HCEC 1CT (cell line): ENCODE measurements around the gene THTPA.
"Not testable (repeated sequence)": the region's sequence is repeated elsewhere in the genome, so short reads cannot be mapped to it uniquely, and the experiment has no call there.

Experiments used
- DNase-seq: peaks from one replicate; pipeline ENCODE4 v3.0.0-alpha.2; 2017

THTPA gene

DNA sequence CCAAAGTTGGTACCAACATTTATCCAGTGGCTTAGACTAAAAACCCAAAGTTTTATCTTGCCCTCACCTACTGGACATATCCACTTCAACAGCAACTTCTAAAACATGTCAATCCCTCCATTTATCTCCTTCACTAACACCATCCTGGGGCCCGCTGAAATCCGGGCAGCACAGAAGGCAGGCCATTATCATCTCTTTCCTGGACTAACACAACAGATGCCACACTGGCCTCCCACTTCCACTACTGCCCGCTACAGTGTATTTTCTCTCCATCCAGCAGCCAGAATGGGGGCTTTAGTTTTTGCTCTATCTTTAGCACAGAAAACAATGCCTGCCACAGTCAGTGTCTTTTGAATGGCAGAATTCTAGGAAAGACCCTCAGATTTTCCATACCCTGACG, 20.1 kb upstream of the THTPA start:
- no peak for DNase-seq

DNA sequence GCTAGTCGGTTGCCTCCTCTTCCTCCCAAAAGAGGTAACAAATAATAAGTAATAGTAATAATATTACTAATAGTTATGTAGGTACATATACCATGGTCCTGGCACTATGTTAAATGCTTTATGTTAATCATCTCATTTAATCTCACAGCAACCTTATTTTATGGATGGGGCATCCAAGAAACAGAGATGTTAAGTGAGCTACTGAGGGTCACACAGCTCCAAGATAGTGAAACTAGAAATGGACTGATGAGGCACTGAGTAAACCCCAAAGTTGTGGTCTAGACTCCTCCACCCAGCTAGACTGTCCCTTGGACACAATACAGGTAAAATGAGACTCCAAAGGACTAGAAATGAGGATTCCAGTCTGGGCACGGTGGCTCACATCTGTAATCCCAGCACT, 19.6 kb upstream of the THTPA start:
- DNase-seq = no peak

DNA sequence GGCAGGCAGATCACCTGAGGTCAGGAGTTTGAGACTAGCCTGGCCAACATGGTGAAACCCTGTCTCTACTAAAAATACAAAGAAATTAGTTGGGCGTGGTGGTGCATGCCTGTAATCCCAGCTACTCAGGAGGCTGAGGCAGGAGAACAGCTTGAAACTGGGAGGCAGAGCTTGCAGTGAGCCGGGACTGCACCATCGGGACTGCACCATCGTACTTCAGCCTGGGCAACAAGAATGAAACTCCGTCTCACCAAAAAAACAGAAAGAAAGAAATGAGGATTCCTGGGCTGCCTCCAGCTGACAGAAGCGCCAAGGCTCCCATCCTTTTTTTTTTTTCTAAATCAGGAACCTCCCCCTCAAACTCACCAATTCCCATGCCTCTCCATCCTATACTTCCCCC, 19.2 kb upstream of the THTPA start:
- DNase-seq = not testable (repeated sequence)

DNA sequence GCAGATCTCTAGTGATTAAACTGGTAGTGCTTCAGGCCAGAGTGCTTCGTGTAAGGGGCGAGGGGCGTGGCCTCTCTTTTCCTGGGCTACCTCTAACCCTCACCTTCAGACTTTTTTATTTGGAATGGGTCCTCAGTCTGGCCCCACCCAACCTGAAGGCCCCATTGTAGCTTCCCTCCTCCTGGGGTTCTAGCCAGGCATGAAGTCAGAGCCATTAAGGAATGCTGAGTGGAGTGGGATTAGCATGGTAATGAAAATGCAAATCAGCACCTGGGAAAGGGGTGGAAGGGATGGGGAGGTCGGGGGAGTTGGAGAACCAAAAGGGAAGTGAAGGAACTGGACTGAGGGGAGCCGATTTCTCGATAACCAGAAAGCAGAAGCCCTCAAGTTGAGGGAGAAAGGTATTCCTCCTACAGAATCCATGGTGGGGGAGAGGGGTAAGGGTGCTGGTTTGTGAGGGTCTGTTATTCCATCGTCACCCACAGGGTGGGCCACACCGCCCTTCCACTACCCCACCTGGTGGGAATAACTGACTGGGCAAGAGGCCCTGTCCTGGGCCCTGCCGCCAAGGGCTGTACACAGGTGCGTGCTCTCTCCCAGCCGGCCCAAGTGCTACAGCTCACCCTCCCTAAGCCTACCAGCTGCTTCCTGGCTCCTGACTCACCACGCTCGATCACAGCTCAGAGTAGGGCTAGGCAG, 18.6 kb upstream of the THTPA start:
- peak; percentile 22 for DNase-seq

DNA sequence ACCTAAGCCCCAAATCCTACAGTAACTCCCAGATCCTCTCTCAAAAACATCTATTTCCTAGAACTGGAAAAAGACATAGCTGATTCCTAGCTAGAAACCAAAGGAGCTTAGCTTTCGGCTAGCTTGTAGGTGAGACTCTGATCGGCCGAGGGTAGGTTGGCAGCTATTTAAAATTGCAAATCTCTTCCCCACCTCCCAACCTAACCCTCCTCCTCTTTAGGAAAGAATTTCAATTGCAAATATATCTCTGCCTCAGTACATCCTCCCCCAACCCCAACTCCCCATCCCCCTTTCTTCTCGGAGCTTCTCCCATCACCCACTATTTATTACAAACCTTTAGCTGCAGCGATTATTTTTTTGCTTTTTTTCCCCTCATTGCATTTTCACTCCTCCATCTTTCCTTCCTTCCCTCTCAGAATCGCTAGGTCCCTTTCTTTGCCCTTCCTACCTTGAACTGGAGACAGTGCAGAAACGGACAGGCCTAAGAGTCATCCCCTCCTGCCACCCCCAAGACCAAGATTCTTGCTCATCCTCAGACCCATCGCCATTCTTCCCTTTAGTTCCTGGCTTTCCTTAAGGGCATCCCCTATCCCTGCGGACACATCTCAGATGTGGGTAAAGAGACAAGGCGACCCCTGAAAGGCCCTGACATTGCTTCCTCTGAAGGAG, 17.9 kb upstream of the THTPA start:
- no peak for DNase-seq

DNA sequence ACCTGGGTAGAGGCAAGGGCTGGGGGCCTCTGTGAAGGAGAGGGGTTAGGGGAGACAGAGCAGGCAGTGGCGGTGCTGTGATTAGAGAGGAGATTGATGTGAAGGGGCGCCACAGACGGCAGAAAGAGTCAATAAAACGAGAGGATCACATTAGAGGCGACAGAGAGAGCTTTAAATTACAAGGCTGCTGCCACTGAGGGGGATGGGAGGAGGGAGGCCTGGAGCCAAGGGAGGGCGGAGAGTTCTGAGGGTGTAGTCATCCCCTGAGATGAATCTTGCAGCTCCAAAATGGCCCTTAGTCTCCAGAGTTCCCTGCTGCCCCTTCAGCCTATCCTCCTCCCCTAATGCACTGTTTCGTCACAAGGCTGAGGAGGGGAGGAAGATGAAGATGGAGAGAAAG, 17.3 kb upstream of the THTPA start:
- DNase-seq = peak; percentile 47

DNA sequence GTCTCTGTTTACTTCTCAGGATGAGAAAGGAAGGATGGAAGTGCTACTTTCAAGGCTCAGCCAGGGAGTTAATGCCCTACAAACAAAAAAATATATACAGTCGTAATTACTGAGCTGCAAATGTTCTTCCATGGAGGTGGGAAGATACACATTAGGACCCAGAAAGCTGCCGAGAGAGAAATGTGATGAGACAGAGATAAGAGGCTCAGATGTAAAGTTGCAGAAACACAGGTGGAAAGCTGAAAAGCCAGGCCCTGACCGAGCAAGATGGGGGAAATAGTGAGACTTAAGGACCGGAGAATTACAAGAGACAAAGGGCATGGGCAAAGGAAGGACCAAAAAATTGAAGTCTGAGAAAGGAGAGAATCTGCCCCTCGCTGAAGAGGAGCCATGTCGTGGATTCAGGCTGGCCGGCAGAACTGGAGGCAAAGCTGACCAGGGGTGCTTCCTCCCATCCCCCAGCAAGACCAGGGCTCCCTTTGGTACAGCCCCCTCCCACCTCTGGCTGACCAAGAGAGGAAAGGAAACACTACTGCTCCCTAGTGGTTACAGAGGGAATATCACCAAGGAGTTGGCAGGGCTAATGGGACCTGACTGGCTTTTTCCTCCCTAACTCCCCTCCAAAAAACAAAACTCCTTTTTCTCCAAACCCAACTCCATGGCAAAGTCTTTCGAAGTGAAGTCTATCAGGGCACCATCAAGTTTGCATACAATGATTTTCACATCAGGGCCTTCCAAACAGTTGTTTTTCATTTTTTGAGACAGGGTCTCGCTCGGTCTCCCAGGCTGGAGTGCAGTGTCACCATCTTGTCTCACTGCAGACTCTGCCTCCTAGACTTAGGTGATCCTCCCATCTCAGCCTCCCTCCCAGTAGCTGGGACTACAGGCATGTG, 16.6 kb upstream of the THTPA start:
- peak; percentile 40 for DNase-seq

DNA sequence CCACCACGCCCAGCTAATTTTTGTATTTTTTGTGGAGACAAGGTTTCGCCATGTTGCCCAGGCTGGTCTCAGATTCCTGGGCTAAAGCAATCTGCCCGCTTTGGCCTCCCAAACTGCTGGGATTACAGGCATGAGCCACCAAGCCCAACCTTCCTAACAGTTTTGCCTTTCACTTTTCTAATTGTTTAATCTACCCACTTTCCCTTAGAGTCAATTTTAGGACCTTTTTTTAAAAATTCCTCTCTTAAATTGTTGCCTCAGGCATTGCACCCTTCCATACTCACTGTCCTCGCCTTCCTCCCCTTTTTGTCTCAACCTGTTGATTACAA, 16.0 kb upstream of the THTPA start:
- DNase-seq = no peak

DNA sequence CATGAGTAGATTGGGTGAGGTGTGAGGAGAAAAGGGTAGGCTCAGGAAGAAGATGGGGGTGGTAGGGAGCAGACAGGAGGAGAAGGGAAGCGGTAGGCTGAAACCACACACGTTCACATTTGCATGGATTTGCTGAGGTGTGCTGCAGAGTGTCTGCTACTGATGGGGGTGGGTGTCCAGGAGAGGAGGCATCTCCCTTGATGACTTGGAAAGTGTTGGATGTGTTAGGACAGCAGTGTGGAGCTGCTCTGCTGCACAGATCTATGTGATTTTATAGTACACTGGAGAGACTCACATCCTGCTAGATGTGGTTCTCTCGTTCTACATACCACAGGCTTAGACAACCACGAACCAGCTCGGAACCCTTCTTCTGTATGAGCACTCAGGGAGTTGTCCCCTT, 13.8 kb upstream of the THTPA start:
- no peak for DNase-seq

DNA sequence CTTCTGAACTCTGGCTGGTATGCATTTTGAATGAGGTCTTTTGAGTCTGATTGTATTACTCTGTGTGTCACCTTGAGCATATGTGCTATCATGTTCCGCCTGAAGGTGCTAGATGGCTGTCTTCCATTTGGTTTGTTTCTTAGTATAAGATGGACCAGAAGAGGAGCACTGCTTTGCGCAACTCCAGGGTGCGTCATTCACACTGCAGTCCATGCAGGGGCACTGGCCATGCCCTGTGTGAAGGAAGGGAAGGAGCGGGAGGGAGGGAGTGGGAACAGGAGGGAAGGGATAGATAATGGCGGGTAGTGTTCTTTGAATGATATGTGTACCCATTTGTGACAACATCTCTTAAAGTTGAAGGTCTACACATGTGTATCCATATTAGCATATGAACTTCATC, 12.7 kb upstream of the THTPA start:
- DNase-seq = no peak

DNA sequence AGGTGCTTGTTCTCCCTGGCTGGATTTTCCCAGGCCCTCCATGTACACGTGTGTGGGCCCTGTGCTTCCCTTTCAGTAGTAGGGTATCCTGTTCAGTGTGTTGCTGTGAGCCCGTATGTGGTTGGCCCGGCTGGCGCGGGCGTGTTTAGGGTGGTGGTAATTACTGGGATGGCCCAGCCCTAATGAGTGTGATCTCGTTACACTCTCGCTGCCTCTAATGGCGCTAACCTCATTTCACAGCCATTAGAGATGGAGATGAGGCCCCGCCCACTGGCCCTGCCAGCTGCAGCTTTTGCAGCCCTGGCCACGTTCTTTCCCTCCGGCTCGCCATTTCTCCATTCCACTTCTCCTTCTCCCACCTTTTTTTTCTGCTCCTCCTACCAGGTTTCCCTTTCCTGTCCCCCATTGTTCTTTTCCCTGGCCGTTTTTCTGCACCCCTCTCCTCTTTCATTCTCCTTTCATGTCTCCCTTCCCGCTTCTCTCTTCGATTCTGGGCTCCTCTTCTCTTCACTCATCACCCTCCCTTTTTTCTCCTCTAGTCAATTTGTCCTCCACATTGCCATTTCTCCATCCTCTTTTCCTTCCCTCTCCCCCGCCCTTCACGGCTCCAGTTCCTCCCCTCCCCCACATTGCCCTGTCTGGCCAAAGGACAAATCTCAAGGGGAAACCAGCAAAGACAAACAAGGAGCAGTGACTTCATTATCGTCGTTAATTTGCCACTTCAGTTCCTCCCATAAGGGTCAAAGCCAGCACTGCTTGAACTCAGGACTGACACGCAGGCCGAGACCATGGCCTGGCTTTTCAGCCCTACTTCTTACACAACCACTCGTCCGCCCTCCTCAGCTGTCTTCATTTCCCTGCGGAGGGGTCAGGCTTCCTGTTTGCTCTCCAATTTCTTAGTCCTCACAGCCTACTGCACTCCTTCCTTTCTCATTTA, 11.3 kb upstream of the THTPA start:
- no peak for DNase-seq

DNA sequence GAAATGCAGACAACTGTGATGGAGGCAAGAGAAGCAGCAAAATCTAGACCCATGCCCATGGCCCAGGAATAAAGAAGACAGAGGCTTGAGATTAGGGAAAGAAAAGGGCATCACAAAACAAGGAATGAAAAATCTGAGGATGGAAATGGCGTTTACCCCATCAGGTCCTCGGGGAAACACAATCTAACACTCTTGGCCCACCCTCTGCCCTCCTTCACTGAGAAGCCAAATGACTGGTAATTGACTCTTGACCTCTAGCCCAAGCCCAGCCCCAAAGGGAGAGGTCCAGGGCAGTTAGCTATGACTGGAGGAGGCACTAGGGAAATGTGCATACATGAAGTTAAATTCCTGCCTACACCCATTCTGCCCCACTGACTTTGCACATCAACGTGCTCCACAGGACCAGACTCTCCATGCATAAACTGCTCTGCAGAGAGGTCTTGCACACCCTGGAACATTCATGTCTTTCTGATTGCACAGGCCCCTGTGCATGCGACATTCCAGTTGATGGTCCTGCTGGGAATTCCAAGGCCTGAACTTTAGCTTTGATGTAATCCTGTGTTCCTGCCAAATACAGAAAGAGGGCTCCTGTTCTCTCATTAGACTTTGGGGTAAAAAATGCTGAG, 10.2 kb upstream of the THTPA start:
- no peak for DNase-seq

DNA sequence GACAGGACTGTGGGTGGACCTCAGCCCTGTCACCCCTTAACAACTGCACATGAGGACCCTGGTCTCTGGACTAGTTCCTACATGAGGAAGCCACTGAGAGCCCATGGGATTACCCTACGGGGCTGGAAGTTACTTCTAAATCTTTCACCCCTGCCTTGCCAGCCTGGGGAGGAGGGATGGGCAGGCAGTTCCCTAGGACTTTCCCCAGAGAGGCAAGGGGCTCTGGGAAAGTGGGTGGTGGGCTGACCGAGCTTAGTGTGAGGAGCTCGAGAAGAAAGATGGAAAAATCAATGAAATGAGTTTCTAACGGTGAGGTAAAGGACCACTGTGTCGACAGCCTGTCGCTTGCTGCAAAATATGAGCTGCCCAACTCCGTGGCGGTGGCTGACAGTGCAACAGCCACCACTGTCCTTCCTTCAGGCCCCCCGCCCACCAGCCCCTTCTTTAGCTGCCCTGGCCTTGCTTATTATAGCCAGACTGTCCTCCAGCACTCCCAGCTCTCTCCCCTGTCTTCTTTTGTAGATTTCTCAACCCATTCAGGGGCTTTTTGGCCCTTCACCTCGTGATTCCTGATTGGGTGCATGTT, 9.5 kb upstream of the THTPA start:
- DNase-seq = no peak

DNA sequence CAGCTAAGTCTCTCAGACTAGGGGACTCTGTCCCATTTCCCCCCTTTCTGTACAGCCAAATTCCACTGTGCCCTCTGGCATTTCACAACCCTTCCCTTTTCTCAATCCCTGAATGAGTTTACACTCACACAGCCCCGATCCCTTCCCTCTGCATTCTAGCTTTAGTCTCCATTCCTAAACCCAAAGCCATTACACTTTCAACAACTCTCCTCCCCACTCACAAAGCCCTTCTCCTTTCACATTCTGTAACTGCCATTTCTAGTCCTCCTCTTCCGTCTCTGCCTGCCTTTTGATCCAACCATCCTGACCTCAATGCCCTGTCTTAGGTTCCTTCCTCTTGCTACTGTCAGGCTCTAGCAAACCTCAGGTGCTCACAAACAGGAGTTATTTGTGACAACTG, 8.1 kb upstream of the THTPA start:
- no peak for DNase-seq

DNA sequence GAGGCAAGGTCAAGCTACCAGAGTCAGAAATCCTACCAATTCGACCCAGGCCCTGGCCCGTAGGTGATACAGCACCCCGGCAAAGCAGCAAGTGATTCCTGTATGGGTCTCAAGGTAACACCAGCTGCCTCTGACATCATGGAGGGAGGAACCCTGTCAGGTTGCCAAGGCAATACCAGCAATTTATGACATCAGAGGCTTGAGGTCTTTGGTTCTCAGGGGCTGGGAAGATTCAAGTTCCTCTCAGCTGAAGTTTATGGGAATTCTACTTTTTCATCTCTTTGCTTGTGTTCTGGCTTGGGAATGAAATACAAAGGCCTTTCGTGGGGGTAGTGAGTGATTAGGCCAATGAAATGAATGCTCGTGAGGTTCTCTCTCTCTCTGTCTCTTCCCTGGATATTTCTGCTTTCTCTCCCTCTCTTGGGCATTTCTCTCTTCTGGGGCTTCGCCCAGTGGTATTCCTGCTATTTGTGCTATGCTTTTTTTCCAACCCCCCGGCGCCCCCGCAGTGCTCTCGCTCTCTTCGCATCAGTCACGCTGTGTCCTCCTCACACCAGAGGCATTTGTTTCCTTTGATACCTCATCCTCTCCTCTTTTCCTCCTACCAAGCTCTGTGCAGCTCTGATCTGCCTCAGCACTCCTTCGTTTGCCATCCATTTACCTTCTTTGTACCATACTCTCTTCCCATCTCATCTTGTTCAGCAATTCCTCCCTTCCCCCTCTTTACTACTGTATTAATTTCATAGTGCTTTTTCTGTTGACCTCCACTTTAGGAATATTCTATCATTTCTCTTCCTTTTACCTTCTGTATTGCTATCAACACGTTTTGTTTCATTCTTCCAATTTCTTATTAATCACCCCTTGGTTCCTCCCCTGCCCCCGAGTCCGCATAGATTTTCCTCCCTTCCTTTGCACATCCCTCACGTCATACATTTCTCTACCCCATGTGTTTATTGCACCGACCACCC, 7.4 kb upstream of the THTPA start:
- DNase-seq = no peak

DNA sequence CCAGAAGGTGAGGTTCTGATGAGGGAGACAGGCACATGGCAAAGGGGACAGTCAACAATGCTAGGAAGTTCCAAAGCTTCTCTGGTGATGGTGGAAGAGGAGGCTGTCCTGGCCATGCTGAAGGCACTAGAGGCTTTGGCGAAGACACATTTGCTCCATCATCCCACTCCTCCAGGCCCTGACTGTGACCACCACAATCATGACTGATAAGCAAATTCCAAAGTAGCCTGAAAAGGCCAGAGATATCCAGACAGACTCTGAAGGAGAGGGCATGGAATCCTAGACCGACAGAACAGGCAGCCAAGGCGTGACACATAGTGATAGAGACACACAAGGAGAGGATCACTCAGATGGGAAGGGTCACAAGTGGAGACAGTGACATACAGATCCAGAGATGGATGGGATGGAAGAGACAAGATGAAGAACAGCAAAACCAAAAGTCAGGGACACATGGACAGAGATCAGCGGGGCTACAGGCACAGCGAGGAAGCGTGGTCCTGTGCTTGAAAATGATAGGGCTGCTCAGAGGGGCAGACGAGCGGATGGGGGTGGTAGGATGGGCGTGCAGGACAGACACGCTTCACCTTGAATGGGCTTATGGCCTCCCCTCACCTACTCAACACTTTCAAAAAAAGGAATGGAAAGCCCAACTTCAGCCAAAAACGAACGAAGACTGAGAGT, 5.8 kb upstream of the THTPA start:
- DNase-seq = no peak

DNA sequence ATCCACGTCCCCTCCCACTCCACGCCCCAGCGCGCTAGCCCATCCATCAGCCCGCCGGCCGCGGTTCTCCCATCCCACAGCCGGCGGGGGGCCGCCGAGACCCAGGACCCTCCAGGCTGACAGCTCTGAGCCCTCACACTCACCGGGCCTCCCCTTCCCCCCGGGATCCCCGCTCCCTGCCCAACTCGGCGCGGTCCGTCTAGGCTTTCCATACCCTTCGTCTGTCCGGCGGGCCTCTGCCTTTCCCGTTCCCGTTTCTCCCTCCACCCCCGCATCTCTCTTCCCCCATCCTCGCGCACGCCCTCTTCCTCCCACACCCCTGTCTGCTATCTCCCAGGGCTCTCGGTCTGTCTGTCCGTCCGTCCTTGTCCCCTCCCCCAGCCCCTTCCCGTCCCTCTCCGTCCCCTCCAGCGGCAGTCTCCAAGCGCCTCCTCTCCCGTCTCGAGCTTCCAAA, 5.2 kb upstream of the THTPA start:
- DNase-seq = no peak

DNA sequence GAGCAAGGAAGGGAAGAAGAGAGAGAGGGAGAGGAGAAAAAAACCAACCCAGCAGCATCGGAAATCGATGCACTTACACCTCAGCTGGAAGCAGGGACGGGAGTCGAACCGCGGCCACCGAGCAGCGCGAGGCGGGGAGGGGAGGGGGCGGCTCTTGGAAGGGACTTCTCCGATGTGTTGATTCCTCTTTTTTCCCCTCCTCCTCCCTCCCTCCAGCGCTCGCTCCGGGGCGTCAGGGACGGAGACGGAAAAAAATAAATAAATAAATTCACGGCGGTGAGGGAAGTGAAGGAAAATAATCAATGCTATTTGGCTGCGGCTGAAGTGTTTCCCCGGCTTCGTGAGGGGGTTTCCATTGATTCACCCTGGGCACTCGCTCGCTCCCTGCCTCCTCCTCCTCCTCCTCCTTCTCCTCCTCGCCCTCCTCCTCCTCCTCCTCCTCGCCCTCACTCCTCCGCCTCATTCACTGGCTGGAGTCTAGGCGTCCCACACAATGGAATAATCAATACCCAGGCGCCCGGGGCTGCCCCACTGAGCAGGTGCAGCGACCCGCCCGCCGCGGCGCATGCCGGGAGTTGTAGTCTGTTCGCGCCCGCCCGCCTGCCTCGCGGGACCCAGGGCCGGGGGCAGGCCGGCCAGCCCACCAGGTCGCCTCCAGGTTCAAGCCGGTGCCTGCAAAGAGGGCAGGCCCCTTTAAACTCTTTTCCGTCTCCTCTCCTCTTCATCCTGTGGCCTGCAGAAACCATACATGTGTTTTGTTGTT, 4.6 kb upstream of the THTPA start, which contains the start of gene ZFHX2:
Gene ZFHX2, minus strand, starts transcription at position 500 of the 763 bp plus-strand sequence. CDS start 16,440 bp downstream, outside the sequence.
- DNase-seq = peak; percentile 58

DNA sequence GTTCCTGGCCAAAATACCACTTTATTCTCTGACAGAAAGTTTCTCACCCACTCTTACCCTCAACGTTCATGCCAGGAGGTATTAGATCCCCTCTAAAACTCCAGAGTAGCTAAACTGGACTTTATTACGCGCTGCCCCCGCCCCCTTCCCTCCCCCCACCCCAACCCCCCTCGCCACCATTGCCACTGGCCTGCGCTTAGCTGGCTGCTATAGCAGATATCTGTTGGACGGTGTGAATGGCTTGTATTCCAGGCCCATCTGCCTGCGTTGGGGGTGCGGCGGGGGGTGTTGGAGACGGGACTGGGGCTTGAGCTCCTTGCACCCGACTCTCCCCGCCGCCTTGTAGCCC, 564 bp upstream of the THTPA start:
- DNase-seq = no peak
